Caco-2 (cell line): Measurements from ENCODE around the gene TMEM100. TPM values are rescaled to one million over a fixed set of nuclear protein-coding genes. Genes with fewer than 3 reads are reported as not detected.

Experiments used
- BruUV-seq: library from RNA; stranded (reverse); fragments of 400-500 nt; replicated peaks from 2 replicates; lab custom pipeline; 2021; lab: Mats Ljungman, UMichigan
- CTCF ChIA-PET: fragments of 300-600 bp; sonication (Branson Sonifier 250); formaldehyde crosslinking; loops from one replicate; lab custom pipeline; 2022; ENCODE audit warnings: antibody characterized with exemption; lab: Charles Lee
- POLR2A ChIA-PET: fragments of 300-600 bp; sonication (Branson Sonifier 250); formaldehyde crosslinking; loops from one replicate; lab custom pipeline; 2022; ENCODE audit warnings: antibody characterized with exemption; lab: Charles Lee
- DNase-seq, 2 experiments: peaks; one replicate each; pipeline versions ENCODE4 v3.0.0 to v3.0.0-alpha.2; 2020 to 2022
- H3K27me3 ChIP-seq: replicated peaks from 2 replicates; pipeline ENCODE4 v1.6.0; 2011; ENCODE audit warnings: low read length; ENCODE audit not compliant: control insufficient read depth, insufficient read depth
- H3K36me3 ChIP-seq: 2 replicates; pipeline ENCODE4 v1.5.1; 2011; ENCODE audit warnings: low read length; ENCODE audit not compliant: control insufficient read depth, insufficient read depth
- H3K4me1 ChIP-seq: fragments of 250-450 bp; sonication (Bioruptor Pico); 2 replicates; pipeline ENCODE4 v1.5.1; 2020; ENCODE audit warnings: mild to moderate bottlenecking
- H3K4me3 ChIP-seq: 2 replicates; pipeline ENCODE4 v1.5.1; 2011; ENCODE audit warnings: low read depth, mild to moderate bottlenecking, control low read depth, low read length
- H3K9me3 ChIP-seq: fragments of 250-450 bp; sonication (Bioruptor Pico); 2 replicates; pipeline ENCODE4 v1.5.1; 2020; ENCODE audit warnings: mild to moderate bottlenecking, moderate library complexity
- H3K27ac Mint-ChIP-seq: one replicate; pipeline ENCODE4 v1.8.0; 2022; ENCODE audit warnings: mixed read lengths; ENCODE audit not compliant: unreplicated experiment
- H3K27me3 Mint-ChIP-seq: one replicate; pipeline ENCODE4 v1.8.0; 2022; ENCODE audit warnings: mixed read lengths; ENCODE audit not compliant: insufficient read depth, unreplicated experiment
- H3K36me3 Mint-ChIP-seq: one replicate; pipeline ENCODE4 v1.8.0; 2022; ENCODE audit warnings: mild to moderate bottlenecking, mixed read lengths; ENCODE audit not compliant: insufficient read depth, unreplicated experiment
- H3K4me1 Mint-ChIP-seq: one replicate; pipeline ENCODE4 v1.8.0; 2022; ENCODE audit warnings: low read depth, mixed read lengths; ENCODE audit not compliant: unreplicated experiment
- H3K4me3 Mint-ChIP-seq: one replicate; pipeline ENCODE4 v1.8.0; 2022; ENCODE audit warnings: mild to moderate bottlenecking, moderate library complexity, mixed read lengths; ENCODE audit not compliant: unreplicated experiment
- H3K9me3 Mint-ChIP-seq: one replicate; pipeline ENCODE4 v1.8.0; 2022; ENCODE audit warnings: mixed read lengths; ENCODE audit not compliant: unreplicated experiment
- intact Hi-C: fragments of 100-400 bp; cut with micrococcal nuclease; formaldehyde crosslinking; loops from one replicate; pipeline ENCODE4 v1.10.0; 2022; ENCODE audit not compliant: unreplicated experiment
- total RNA-seq: library from RNA; stranded (reverse); gene quantifications from 2 replicates; pipeline ENCODE4 v1.2.3, GENCODE V29; 2022
- TF ChIP-seq, protein P1 (sequence below), 2 experiments: fragments of 200-600 bp in 1 of 2; IDR thresholded peaks; 1 replicate in 1 of 2; 2 replicates in 1 of 2; pipeline versions ENCODE4 v1.5.1 to v1.8.0; 2011 to 2022; ENCODE audit warnings: antibody characterized with exemption in 1 of 2, control low read depth in 1 of 2, inconsistent platforms in 1 of 2, low read depth in 1 of 2, low read length in 1 of 2, mild to moderate bottlenecking in 1 of 2, moderate library complexity in 1 of 2; ENCODE audit not compliant: insufficient read depth in 1 of 2, severe bottlenecking in 1 of 2, unreplicated experiment in 1 of 2

TMEM100 gene
- total RNA-seq, 1 experiment from 2014 or later: not detected

DNA sequence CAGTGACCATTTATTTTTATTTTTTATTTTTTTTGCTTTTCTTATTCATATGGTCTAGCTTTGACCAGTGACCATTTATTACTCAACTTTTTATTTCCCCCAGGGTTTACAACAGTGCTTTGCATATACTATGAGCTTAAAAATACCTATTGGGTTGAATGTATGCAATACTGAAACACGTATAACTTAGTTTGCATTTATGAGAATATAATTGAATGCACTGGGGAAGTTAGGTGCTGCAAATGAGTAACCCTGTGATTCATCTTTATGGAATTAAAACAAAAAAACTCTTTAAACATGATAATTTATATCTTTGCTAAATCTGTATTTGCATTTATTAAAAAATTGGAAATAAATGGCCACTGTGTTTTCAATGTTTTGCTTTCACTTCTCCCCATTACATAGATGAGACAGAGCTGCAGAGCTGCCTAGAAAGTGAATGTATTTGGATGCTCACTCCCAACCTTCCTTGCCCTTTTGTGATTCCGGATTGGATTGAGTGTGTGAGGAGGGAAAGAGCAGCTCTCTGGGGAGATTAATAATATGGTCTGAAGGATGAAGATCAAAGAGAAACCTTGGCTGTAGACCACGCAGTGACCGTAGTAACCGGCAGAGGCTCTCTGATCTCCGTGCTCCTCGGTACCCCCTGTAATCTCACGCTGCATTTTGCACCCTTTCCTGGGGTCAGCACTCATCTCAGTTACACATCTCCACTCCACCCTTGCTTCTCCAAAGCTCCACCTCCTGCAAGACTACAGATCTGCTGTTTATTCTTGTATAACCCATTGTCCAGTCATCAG, 14.3 kb downstream of the TMEM100 start:
- Histone ChIP-seq H3K4me1 (no peaks in the 10 kb centered on the region), H3K27me3 (no peaks in the 10 kb centered on the region), H3K36me3 (no peaks in the 10 kb centered on the region), H3K9me3 (no peaks in the 10 kb centered on the region), H3K4me3 (no peak overlapping the region)
- TF ChIP-seq, protein P1, sequence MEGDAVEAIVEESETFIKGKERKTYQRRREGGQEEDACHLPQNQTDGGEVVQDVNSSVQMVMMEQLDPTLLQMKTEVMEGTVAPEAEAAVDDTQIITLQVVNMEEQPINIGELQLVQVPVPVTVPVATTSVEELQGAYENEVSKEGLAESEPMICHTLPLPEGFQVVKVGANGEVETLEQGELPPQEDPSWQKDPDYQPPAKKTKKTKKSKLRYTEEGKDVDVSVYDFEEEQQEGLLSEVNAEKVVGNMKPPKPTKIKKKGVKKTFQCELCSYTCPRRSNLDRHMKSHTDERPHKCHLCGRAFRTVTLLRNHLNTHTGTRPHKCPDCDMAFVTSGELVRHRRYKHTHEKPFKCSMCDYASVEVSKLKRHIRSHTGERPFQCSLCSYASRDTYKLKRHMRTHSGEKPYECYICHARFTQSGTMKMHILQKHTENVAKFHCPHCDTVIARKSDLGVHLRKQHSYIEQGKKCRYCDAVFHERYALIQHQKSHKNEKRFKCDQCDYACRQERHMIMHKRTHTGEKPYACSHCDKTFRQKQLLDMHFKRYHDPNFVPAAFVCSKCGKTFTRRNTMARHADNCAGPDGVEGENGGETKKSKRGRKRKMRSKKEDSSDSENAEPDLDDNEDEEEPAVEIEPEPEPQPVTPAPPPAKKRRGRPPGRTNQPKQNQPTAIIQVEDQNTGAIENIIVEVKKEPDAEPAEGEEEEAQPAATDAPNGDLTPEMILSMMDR (IDR thresholded peaks at IDR 0.05; ENCODE audit: insufficient read depth in 1 of 2, low read depth in 1 of 2, low read length in 1 of 2, severe bottlenecking in 1 of 2, unreplicated experiment in 1 of 2): no peak
- Mint-ChIP-seq H3K27me3 (peaks cover 18% of the 10 kb centered on the region), H3K9me3 (no peaks in the 10 kb centered on the region), H3K36me3 (no peaks in the 10 kb centered on the region), H3K27ac (no peak overlapping the region), H3K4me1 (no peaks in the 10 kb centered on the region), H3K4me3 (no peak overlapping the region)
- CTCF ChIA-PET: no interaction called here
- intact Hi-C loops: no loop called here
- no TSS peak for BruUV-seq
- POLR2A ChIA-PET: no interaction called here
- DNase-seq: no peak

DNA sequence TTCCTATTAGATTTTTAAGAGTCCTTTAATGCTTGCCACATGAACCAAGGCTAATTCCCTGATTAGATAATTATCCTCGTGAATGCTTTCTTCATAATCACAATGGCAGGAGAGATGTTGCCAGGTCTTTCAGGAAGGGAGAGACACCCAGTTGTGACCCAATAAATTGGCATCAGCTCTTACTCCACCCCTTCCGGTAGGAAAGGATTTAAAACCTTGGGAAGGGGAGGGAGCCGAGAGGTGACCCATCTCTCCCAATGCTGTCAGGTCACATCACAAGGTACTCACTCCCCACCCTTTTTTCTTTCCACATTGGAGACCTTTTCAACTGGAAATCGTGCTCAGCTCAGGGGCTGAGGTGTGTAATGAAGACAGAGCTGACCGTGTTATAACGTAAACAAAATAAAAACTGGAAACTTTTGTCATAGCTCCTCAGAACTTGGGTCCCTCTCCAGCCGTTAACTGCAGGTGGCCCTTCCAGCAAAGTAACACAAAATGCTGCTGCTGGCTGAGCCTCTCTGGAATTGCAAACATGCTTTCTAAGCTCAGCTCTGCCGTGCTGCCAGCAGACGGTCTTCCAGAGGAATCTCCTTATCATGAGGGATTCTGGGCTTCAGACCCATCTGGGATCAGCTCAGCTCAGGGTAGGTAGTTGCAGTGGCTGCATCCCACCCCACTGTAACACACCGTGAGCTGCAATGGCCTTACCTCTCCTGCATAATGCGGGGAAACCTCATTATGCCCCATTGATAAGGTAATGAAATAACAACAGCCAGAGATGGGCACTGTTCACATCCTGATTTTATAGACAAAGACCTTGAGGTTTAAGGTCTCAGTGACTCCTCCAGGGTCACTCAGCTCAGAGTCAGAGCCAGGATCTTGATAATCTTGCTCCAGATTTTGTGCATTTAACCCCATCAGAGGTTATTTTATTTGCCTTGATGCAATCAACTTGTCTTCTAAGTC, 15.6 kb downstream of the TMEM100 start:
- Histone ChIP-seq H3K4me3 (no peak overlapping the region), H3K9me3 (no peaks in the 10 kb centered on the region), H3K27me3 (no peaks in the 10 kb centered on the region), H3K36me3 (no peaks in the 10 kb centered on the region), H3K4me1 (no peaks in the 10 kb centered on the region)
- Mint-ChIP-seq H3K27ac (no peak overlapping the region), H3K4me1 (no peaks in the 10 kb centered on the region), H3K4me3 (no peak overlapping the region), H3K36me3 (no peaks in the 10 kb centered on the region), H3K9me3 (no peaks in the 10 kb centered on the region), H3K27me3 (peaks cover 15% of the 10 kb centered on the region)
- TF ChIP-seq, protein P1 (IDR thresholded peaks at IDR 0.05; ENCODE audit: insufficient read depth in 1 of 2, low read depth in 1 of 2, low read length in 1 of 2, severe bottlenecking in 1 of 2, unreplicated experiment in 1 of 2): no peak
- BruUV-seq: no TSS peak
- ChIA-PET CTCF (no interaction called here), POLR2A (no interaction called here)
- no peak for DNase-seq
- intact Hi-C loops: no loop called here

DNA sequence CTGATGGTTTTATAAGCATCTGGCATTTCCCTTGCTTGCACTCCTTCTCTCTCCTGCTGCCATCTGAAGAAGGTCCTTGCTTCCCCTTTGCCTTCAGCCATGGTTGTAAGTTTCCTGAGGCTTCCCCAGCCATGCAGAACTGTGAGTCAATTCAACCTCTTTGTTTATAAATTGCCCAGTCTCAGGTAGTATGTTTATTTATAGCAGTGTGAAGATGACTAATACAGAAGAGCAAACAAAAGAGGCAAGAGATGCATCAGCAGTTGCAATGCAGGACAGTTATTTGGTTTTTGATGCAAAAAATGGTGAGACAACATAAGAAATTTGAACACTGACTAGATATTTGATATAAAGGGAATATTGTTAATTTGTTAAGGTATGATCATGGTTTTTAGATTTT, 16.8 kb downstream of the TMEM100 start:
- BruUV-seq: no TSS peak
- DNase-seq: no peak

More for the DNA sequence above, 16.8 kb downstream of the TMEM100 start:
- ChIA-PET CTCF (no interaction called here), POLR2A (no interaction called here)
- H3K27ac Mint-ChIP-seq: no peak overlapping the region
- TF ChIP-seq, protein P1 (IDR thresholded peaks at IDR 0.05; ENCODE audit: insufficient read depth in 1 of 2, low read depth in 1 of 2, low read length in 1 of 2, severe bottlenecking in 1 of 2, unreplicated experiment in 1 of 2): no peak
- no peak overlapping the region for H3K4me3 Mint-ChIP-seq
- Histone ChIP-seq H3K36me3 (no peaks in the 10 kb centered on the region), H3K27me3 (no peaks in the 10 kb centered on the region), H3K4me3 (no peak overlapping the region), H3K9me3 (0 out of 2 replicates have a peak, but pooled peaks cover 5% of the 10 kb centered on the region), H3K4me1 (no peaks in the 10 kb centered on the region)
- no peaks in the 10 kb centered on the region for H3K36me3 Mint-ChIP-seq
- H3K4me1 Mint-ChIP-seq: no peaks in the 10 kb centered on the region
- intact Hi-C loops: no loop called here
- peaks cover 7% of the 10 kb centered on the region for H3K9me3 Mint-ChIP-seq
- peaks cover 18% of the 10 kb centered on the region for H3K27me3 Mint-ChIP-seq
